IMR-90 (cell line): ENCODE results near the gene KDM8. TPM values are rescaled to one million over a fixed set of nuclear protein-coding genes. Genes with fewer than 3 reads are reported as not detected.

Source experiments
- ATAC-seq: fragments of 200-7000 bp; cut with Tn5 transposase; 2 replicates; pipeline ENCODE4 v1.9.1; 2020; ENCODE audit warnings: low read depth, mild to moderate bottlenecking, moderate library complexity
- BruUV-seq: library from RNA; stranded (reverse); fragments of 400-500 nt; replicated peaks from 2 replicates; lab custom pipeline; 2021; lab: Mats Ljungman, UMichigan
- CTCF ChIA-PET: fragments of 300-600 bp; formaldehyde crosslinking; extraction: SDS; loops from one replicate; lab custom pipeline; 2021; ENCODE audit warnings: antibody characterized with exemption; lab: Yijun Ruan, JAX
- POLR2A ChIA-PET: fragments of 300-600 bp; sonication (Branson Sonifier 250); formaldehyde crosslinking; loops from one replicate; lab custom pipeline; 2022; ENCODE audit warnings: antibody characterized with exemption; ENCODE audit not compliant: unreplicated experiment; lab: Charles Lee
- DNase-seq: peaks from one replicate; pipeline ENCODE4 v3.0.0; 2013
- H2AFZ ChIP-seq: replicated peaks from 2 replicates; pipeline ENCODE3; 2013; ENCODE audit warnings: low read length, mild to moderate bottlenecking; ENCODE audit not compliant: poor library complexity
- H2AK5ac ChIP-seq: 2 replicates; pipeline ENCODE4 v1.6.1; 2013; ENCODE audit warnings: low read depth, low read length, inconsistent platforms
- H2AK9ac ChIP-seq: replicated peaks from 2 replicates; pipeline ENCODE3; 2013; ENCODE audit warnings: mild to moderate bottlenecking, low read depth, low read length, moderate library complexity; ENCODE audit not compliant: poor library complexity
- H2BK120ac ChIP-seq: 2 replicates; pipeline ENCODE4 v1.6.1; 2013; ENCODE audit warnings: low read depth, low read length, inconsistent platforms
- H2BK15ac ChIP-seq: 3 replicates; pipeline ENCODE4 v1.6.1; 2013; ENCODE audit warnings: low read depth, low read length, inconsistent platforms
- H2BK20ac ChIP-seq: 2 replicates; pipeline ENCODE4 v1.6.1; 2013; ENCODE audit warnings: low read depth, mild to moderate bottlenecking, inconsistent platforms, low read length, moderate library complexity
- H2BK5ac ChIP-seq: 2 replicates; pipeline ENCODE4 v1.6.1; 2013; ENCODE audit warnings: mild to moderate bottlenecking, low read depth, low read length, inconsistent platforms; ENCODE audit not compliant: poor library complexity, severe bottlenecking
- H3K14ac ChIP-seq: replicated peaks from 2 replicates; pipeline ENCODE4 v1.6.1; 2013; ENCODE audit warnings: low read depth, low read length, inconsistent platforms
- H3K18ac ChIP-seq: 2 replicates; pipeline ENCODE4 v1.6.1; 2013; ENCODE audit warnings: low read depth, low read length, control low read depth
- H3K23ac ChIP-seq: 2 replicates; pipeline ENCODE4 v1.6.1; 2013; ENCODE audit warnings: low read depth, low read length, inconsistent platforms
- H3K27ac ChIP-seq: 2 replicates; pipeline ENCODE4 v1.5.1; 2013; ENCODE audit warnings: mild to moderate bottlenecking, control low read depth, low read length; ENCODE audit not compliant: insufficient read depth
- H3K27me3 ChIP-seq: 2 replicates; pipeline ENCODE4 v1.6.1; 2013; ENCODE audit warnings: low read length; ENCODE audit not compliant: control insufficient read depth, insufficient read depth
- H3K36me3 ChIP-seq: 2 replicates; pipeline ENCODE4 v1.6.1; 2013; ENCODE audit warnings: low read length, mixed read lengths; ENCODE audit not compliant: control insufficient read depth, insufficient read depth
- H3K4ac ChIP-seq: 2 replicates; pipeline ENCODE4 v1.6.1; 2013; ENCODE audit warnings: low read depth, low read length, inconsistent platforms
- H3K4me1 ChIP-seq: 2 replicates; pipeline ENCODE4 v1.6.1; 2013; ENCODE audit warnings: low read length, mixed read lengths; ENCODE audit not compliant: control insufficient read depth, insufficient read depth
- H3K4me2 ChIP-seq: 2 replicates; pipeline ENCODE4 v1.6.1; 2013; ENCODE audit warnings: low read depth, mild to moderate bottlenecking, control low read depth, low read length, moderate library complexity
- H3K4me3 ChIP-seq: 2 replicates; pipeline ENCODE4 v1.5.1; 2013; ENCODE audit warnings: low read depth, mild to moderate bottlenecking, control low read depth, low read length, moderate library complexity; ENCODE audit not compliant: insufficient read depth
- H3K56ac ChIP-seq: 2 replicates; pipeline ENCODE4 v1.6.1; 2013; ENCODE audit warnings: low read length, inconsistent platforms; ENCODE audit not compliant: insufficient read depth; ENCODE audit errors: extremely low read depth
- H3K79me1 ChIP-seq, 2 experiments: 2 replicates each; pipeline ENCODE4 v1.6.1; 2013; ENCODE audit warnings: low read length in 2 of 2, inconsistent platforms in 1 of 2, low read depth in 1 of 2
- H3K9ac ChIP-seq: 2 replicates; pipeline ENCODE4 v1.6.1; 2013; ENCODE audit warnings: low read depth, low read length, control low read depth
- H3K9me1 ChIP-seq: 2 replicates; pipeline ENCODE4 v1.6.1; 2013; ENCODE audit warnings: low read length, inconsistent platforms; ENCODE audit not compliant: insufficient read depth
- H3K9me3 ChIP-seq: 2 replicates; pipeline ENCODE4 v1.6.1; 2013; ENCODE audit warnings: low read length; ENCODE audit not compliant: control insufficient read depth, insufficient read depth
- H4K20me1 ChIP-seq: 2 replicates; pipeline ENCODE4 v1.6.1; 2013; ENCODE audit warnings: low read length, inconsistent platforms; ENCODE audit not compliant: insufficient read depth
- H4K5ac ChIP-seq: 2 replicates; pipeline ENCODE4 v1.6.1; 2013; ENCODE audit warnings: mild to moderate bottlenecking, low read depth, low read length, control low read depth
- H4K8ac ChIP-seq, 2 experiments: 2 replicates each; pipeline ENCODE4 v1.6.1; 2013; ENCODE audit warnings: low read depth in 2 of 2, low read length in 2 of 2, control low read depth in 1 of 2, inconsistent platforms in 1 of 2
- H4K91ac ChIP-seq: 2 replicates; pipeline ENCODE4 v1.6.1; 2013; ENCODE audit warnings: low read depth, low read length, inconsistent platforms; ENCODE audit not compliant: insufficient read depth
- BHLHE40 ChIP-seq: fragments of 150-350 bp; IDR thresholded peaks from 2 replicates; pipeline ENCODE4 v1.6.1; 2016; ENCODE audit warnings: mild to moderate bottlenecking, low read depth, low read length
- CEBPB ChIP-seq: IDR thresholded peaks from 2 replicates; pipeline ENCODE4 v1.6.1; 2012; ENCODE audit warnings: low read depth, low read length, improper control_type of control experiment
- CHD1 ChIP-seq: IDR thresholded peaks from 2 replicates; pipeline ENCODE4 v1.6.1; 2012; ENCODE audit warnings: low read depth, low read length, improper control_type of control experiment
- CTCF ChIP-seq: conservative IDR thresholded peaks from 2 replicates; pipeline ENCODE4 v1.5.1; 2012; ENCODE audit warnings: mild to moderate bottlenecking, low read depth, low read length, improper control_type of control experiment
- ELK1 ChIP-seq: fragments of 150-350 bp; IDR thresholded peaks from 2 replicates; pipeline ENCODE4 v1.6.1; 2016; ENCODE audit warnings: low read depth, mild to moderate bottlenecking, low read length, moderate library complexity, borderline replicate concordance
- FOS ChIP-seq: fragments of 150-350 bp; IDR thresholded peaks from 2 replicates; pipeline ENCODE4 v1.6.1; 2016; ENCODE audit warnings: low read depth, low read length
- MAFK ChIP-seq: IDR thresholded peaks from 2 replicates; pipeline ENCODE4 v1.6.1; 2012; ENCODE audit warnings: low read depth, low read length, improper control_type of control experiment
- MAZ ChIP-seq: IDR thresholded peaks from 2 replicates; pipeline ENCODE4 v1.6.1; 2012; ENCODE audit warnings: low read depth, mild to moderate bottlenecking, low read length, improper control_type of control experiment, moderate library complexity, borderline replicate concordance
- MXI1 ChIP-seq: IDR thresholded peaks from 2 replicates; pipeline ENCODE4 v1.6.1; 2012; ENCODE audit warnings: low read depth, mild to moderate bottlenecking, low read length, moderate library complexity, borderline replicate concordance
- NFE2L2 ChIP-seq: fragments of 150-350 bp; IDR thresholded peaks from 2 replicates; pipeline ENCODE4 v1.6.1; 2016; ENCODE audit warnings: low read depth, mild to moderate bottlenecking, low read length
- POLR2A ChIP-seq: IDR thresholded peaks from 2 replicates; pipeline ENCODE4 v1.6.1; 2012; ENCODE audit warnings: mild to moderate bottlenecking, low read depth, low read length
- RAD21 ChIP-seq: IDR thresholded peaks from 2 replicates; pipeline ENCODE4 v1.6.1; 2012; ENCODE audit warnings: low read length, improper control_type of control experiment
- RCOR1 ChIP-seq: IDR thresholded peaks from 2 replicates; pipeline ENCODE4 v1.6.1; 2012; ENCODE audit warnings: mild to moderate bottlenecking, low read length, improper control_type of control experiment; ENCODE audit not compliant: insufficient replicate concordance
- RFX5 ChIP-seq: IDR thresholded peaks from 2 replicates; pipeline ENCODE4 v1.8.0; 2012; ENCODE audit warnings: low read depth, mild to moderate bottlenecking, low read length, moderate library complexity
- SMC3 ChIP-seq: fragments of 150-350 bp; IDR thresholded peaks from 2 replicates; pipeline ENCODE4 v1.6.1; 2016; ENCODE audit warnings: low read depth, mild to moderate bottlenecking, antibody characterized with exemption, low read length, moderate library complexity
- USF2 ChIP-seq: fragments of 150-350 bp; IDR thresholded peaks from 2 replicates; pipeline ENCODE4 v1.6.1; 2017; ENCODE audit warnings: mild to moderate bottlenecking, antibody characterized with exemption, low read length, low read depth
- WGBS, 2 experiments: methylation state at CpG; one replicate each; pipeline versions ENCODE4 v1.1.5 to v1.1.7; 2013; ENCODE audit warnings: missing lambda C conversion rate in 2 of 2; ENCODE audit not compliant: insufficient read length in 1 of 2; ENCODE audit errors: extremely low coverage in 2 of 2; 5-methylcytosine and 5-hydroxymethylcytosine counted together
- dilution Hi-C: fragments of 300-500 bp; cut with HindIII; formaldehyde crosslinking; loops from one replicate; pipeline ENCODE4 v1.14.3; 2018; ENCODE audit warnings: low sequenced_read_pairs; ENCODE audit not compliant: unreplicated experiment
- in situ Hi-C: fragments of 300-500 bp; cut with MboI; formaldehyde crosslinking; loops from 3 replicates; pipeline ENCODE4 v1.14.3; 2019; ENCODE audit warnings: low sequenced_read_pairs, inconsistent platforms, mixed read lengths
- intact Hi-C: fragments of 100-400 bp; cut with micrococcal nuclease; formaldehyde crosslinking; loops from 2 replicates; pipeline ENCODE4 v1.10.0; 2022
- polyA plus RNA-seq, 3 experiments: library from polyadenylated mRNA; depleted of rRNA; stranded (reverse); fragments of >200 nt; gene quantifications; 2 replicates each; pipeline ENCODE4 v1.2.3, GENCODE V29; 2012; ENCODE audit warnings: low replicate concordance in 1 of 3
- total RNA-seq: library from RNA; depleted of rRNA; stranded (reverse); fragments of >200 nt; gene quantifications from 2 replicates; pipeline ENCODE4 v1.2.3, GENCODE V29; 2012

KDM8 gene
- total and polyA plus RNA-seq, 2 of the 4 experiments (the other 2 are of a cell fraction) = 3.2 to 3.8 TPM

- dilution Hi-C loops = no loop called here
- Histone ChIP-seq H3K9me1 (peaks cover 20% of the 10 kb centered on the region), H3K56ac (no peak overlapping the region), H3K27me3 (no peaks in the 10 kb centered on the region), H3K18ac (no peak overlapping the region; the same call in 1 of the 2 replicates), H4K8ac (peak overlapping the region; percentile 37 to 96; a peak in 2 of 4 replicates), H3K4me3 (no peak overlapping the region), H3K4ac (peak overlapping the region; percentile 98), H2BK5ac (peak overlapping the region; percentile 93), H2AK5ac (peak overlapping the region; percentile 92; the same call in 1 of the 2 replicates), H3K27ac (0 out of 2 replicates have a peak overlapping the region, but pooled peaks have one; percentile 75), H3K4me1 (peaks cover 23% of the 10 kb centered on the region), H3K9me3 (no peaks in the 10 kb centered on the region), H3K36me3 (peaks cover 25% of the 10 kb centered on the region), H2BK120ac (peak overlapping the region; percentile 91; the same call in 1 of the 2 replicates), H2AK9ac (no peak overlapping the region), H4K91ac (peak overlapping the region; percentile 96), H3K9ac (no peak overlapping the region), H4K20me1 (no peaks in the 10 kb centered on the region; the same call in 1 of the 2 replicates), H3K23ac (no peak overlapping the region), H3K14ac (no peak overlapping the region), H4K5ac (no peak overlapping the region), H2BK20ac (peak overlapping the region; percentile 91; the same call in 1 of the 2 replicates), H2AFZ (no peak overlapping the region), H3K79me1 (peaks cover 0 to 18% of the 10 kb centered on the region in 2 experiments; a peak in 2 of 4 replicates), H2BK15ac (peak overlapping the region; percentile 98; the same call in 2 of the 3 replicates), H3K4me2 (no peak overlapping the region)
- no TSS peak for BruUV-seq
- WGBS, 2 experiments = 95% methylated on average over 13 of the region's 14 CpGs; no CpG with 5 or more reads in 1 of the 2 experiments
- ChIA-PET POLR2A (no interaction called here), CTCF (interaction anchor here (0.8 kb wide), 1 partner anchor 144 kb away, joined by 4 read pairs; no protein-coding TSS in a partner anchor)
- in situ Hi-C loops = no loop called here
- no peak for DNase-seq
- TF ChIP-seq MXI1 (no peak), BHLHE40 (no peak), FOS (no peak), POLR2A (no peak), CEBPB (no peak), ELK1 (no peak), RFX5 (no peak), RCOR1 (no peak), USF2 (no peak), CHD1 (no peak), RAD21 (no peak), CTCF (no peak), SMC3 (no peak), MAZ (no peak), MAFK (no peak), NFE2L2 (no peak)
- intact Hi-C loops = no loop called here
- no peak for ATAC-seq
Measured at GRCh38 chr16:27224271-27224737, 21.0 kb downstream of the KDM8 start.
